IPS-20b (cell line): ENCODE results near the gene TAF11L2.
"Not testable (repeated sequence)": the region's sequence is repeated elsewhere in the genome, so short reads cannot be mapped to it uniquely, and the experiment has no call there.

ENCODE experiments used
- H3K27ac ChIP-seq: one replicate; pipeline ENCODE4 v1.5.1; 2013; ENCODE audit warnings: low read length
- H3K27me3 ChIP-seq: 2 replicates; pipeline ENCODE4 v1.6.1; 2013; ENCODE audit warnings: mild to moderate bottlenecking, low read length, inconsistent platforms; ENCODE audit not compliant: insufficient read depth
- H3K36me3 ChIP-seq: 2 replicates; pipeline ENCODE4 v1.6.1; 2013; ENCODE audit warnings: low read depth, mild to moderate bottlenecking, inconsistent platforms, low read length, moderate library complexity; ENCODE audit not compliant: insufficient read depth
- H3K4me1 ChIP-seq: 2 replicates; pipeline ENCODE4 v1.6.1; 2013; ENCODE audit warnings: mild to moderate bottlenecking, control low read depth, inconsistent platforms, low read length, moderate library complexity; ENCODE audit not compliant: insufficient read depth
- H3K4me3 ChIP-seq: 2 replicates; pipeline ENCODE4 v1.5.1; 2013; ENCODE audit warnings: mild to moderate bottlenecking, low read length, inconsistent platforms
- H3K9ac ChIP-seq: 2 replicates; pipeline ENCODE4 v1.6.1; 2013; ENCODE audit warnings: low read depth, mild to moderate bottlenecking, inconsistent platforms, low read length, moderate library complexity
- H3K9me3 ChIP-seq: 2 replicates; pipeline ENCODE4 v1.6.1; 2013; ENCODE audit warnings: mild to moderate bottlenecking, low read depth, low read length, inconsistent platforms; ENCODE audit not compliant: insufficient read depth

Gene TAF11L2

DNA sequence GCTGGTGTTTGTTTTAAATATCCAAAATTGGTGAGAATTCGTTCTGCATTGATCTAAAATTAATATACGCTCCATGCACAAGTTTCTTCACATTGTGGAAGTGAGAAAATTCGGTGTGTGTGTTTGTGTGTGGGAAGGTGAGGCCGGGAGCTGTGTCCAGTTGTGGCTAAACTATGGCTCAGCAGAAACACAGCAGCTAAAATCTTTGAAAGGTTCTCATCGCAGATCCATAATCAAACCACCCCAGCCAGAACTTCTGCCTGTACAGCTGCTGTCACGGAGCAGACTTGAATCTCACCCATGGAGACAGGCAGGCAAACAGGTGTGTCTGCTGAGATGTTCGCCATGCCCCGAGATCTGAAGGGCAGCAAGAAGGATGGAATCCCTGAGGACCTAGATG lies at the start of gene TAF11L2:
TAF11L2 (plus strand) TSS at position 301 of the 400 bp plus-strand sequence.
- H3K36me3 ChIP-seq, H3K9ac ChIP-seq, H3K9me3 ChIP-seq, H3K4me3 ChIP-seq, H3K4me1 ChIP-seq, H3K27ac ChIP-seq, H3K27me3 ChIP-seq: not testable (repeated sequence)

DNA sequence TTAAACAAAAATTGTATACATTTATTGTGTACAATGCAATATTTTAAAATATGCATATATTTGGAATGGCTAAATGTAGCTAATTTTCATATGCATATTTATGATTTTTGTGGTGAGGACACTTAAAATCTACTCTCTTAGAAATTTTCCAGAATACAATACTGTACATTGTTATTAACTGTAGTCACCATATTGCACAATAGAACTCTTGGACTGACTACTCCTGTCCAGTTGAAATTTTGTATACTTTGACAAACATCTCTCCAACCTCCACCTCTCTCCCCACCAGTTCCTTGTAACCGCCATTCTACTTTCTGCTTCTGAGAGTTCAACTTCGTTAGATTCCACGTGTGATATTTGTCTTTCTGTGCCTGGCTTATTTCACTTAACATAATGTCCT lies 49.2 kb upstream of the TAF11L2 start:
- Histone ChIP-seq H3K9ac (no peak overlapping the region), H3K27me3 (no peaks in the 10 kb centered on the region), H3K4me3 (no peak overlapping the region), H3K36me3 (no peaks in the 10 kb centered on the region), H3K27ac (no peak overlapping the region), H3K9me3 (no peaks in the 10 kb centered on the region), H3K4me1 (no peaks in the 10 kb centered on the region)

DNA sequence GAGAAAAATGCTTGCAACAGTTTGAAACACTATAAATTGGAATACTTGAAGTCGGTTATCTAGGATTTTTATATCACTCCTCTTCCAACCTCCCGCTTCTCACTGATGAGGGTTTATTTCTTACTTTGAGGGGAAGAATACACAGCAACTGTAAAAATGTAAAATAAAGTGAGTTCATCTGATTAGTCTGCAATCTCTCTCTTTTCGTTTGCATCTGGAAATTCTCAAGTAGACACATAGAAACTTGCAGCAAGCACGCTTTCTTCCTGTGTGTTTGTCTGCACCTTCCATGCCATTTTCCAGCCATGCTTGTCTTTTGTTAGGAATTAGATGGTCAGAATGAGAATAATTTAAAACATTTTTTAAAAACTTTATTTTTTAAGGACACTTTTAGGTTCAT lies 45.1 kb upstream of the TAF11L2 start:
- Histone ChIP-seq H3K27ac (no peak overlapping the region), H3K4me3 (no peak overlapping the region), H3K9ac (no peak overlapping the region), H3K9me3 (no peaks in the 10 kb centered on the region), H3K27me3 (no peaks in the 10 kb centered on the region), H3K4me1 (no peaks in the 10 kb centered on the region), H3K36me3 (no peaks in the 10 kb centered on the region)

DNA sequence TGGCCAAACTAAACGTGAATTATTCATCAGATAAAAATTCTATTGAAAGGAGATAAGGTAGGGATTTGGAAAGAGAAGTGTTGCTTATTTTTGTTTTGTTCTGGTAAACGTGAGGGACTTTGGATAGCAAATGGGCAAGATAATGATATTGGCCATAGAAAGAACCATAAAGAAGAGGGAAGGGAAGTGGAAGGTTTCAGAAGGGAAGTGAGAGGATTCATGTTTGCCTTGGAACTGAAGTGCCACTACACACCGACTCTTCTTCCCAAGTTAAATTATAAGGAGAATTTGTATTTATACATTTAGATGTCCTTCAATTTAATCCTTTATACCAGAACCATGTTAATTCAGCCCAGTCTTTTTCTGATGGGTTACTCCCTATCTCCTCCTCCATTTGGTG lies 42.1 kb upstream of the TAF11L2 start:
- H3K27me3 ChIP-seq = no peaks in the 10 kb centered on the region
- H3K4me3 ChIP-seq = no peak overlapping the region
- H3K27ac ChIP-seq = no peak overlapping the region
- no peaks in the 10 kb centered on the region for H3K9me3 ChIP-seq
- no peaks in the 10 kb centered on the region for H3K4me1 ChIP-seq
- H3K9ac ChIP-seq = no peak overlapping the region
- H3K36me3 ChIP-seq = no peaks in the 10 kb centered on the region

DNA sequence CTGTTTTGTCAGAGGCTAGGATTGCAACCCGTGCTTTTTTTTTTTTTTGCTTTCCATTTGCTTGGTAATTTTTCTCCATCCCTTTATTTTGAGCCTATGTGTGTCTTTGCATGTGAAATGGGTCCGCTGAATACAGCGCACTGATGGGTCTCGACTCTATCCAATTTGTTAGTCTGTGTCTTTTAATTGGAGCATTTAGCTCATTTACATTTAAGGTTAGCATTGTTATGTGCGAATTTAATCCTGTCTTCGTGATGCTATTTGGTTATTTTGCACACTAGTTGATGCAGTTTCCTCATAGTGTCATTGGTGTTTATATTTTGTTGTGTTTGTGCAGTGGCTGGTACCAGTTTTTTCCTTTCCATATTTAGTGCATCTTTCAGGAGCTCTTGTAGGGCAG lies 36.2 kb upstream of the TAF11L2 start:
- no peaks in the 10 kb centered on the region for H3K9me3 ChIP-seq

DNA sequence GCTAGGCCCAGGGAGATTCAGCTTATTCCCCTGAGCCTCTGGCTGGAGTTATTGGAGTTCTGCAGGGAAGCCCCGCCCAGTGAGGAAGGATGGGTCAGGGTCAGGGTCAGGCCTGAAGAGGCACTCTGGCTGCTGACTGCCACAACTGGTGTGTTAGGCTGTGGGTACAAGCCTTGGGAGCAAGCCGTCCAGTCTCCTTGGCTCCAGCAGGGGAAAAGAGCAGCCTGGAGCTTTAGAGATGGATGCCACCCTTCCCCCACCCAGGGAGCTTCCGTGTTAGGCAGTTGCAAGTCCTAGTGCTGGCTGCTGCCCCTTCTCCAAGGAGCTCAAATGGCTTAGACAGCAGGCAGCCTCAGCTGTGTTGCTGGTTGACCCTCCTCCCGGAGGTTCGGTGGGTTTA lies 34.4 kb upstream of the TAF11L2 start:
- no peaks in the 10 kb centered on the region for H3K9me3 ChIP-seq
- no peaks in the 10 kb centered on the region for H3K36me3 ChIP-seq
- H3K4me3 ChIP-seq = no peak overlapping the region
- H3K27me3 ChIP-seq = no peaks in the 10 kb centered on the region
- no peaks in the 10 kb centered on the region for H3K4me1 ChIP-seq
- no peak overlapping the region for H3K9ac ChIP-seq
- no peak overlapping the region for H3K27ac ChIP-seq

More for the DNA sequence above, 36.2 kb upstream of the TAF11L2 start:
- Histone ChIP-seq H3K36me3 (no peaks in the 10 kb centered on the region), H3K9ac (no peak overlapping the region), H3K27me3 (no peaks in the 10 kb centered on the region), H3K4me1 (no peaks in the 10 kb centered on the region), H3K4me3 (no peak overlapping the region), H3K27ac (no peak overlapping the region)

DNA sequence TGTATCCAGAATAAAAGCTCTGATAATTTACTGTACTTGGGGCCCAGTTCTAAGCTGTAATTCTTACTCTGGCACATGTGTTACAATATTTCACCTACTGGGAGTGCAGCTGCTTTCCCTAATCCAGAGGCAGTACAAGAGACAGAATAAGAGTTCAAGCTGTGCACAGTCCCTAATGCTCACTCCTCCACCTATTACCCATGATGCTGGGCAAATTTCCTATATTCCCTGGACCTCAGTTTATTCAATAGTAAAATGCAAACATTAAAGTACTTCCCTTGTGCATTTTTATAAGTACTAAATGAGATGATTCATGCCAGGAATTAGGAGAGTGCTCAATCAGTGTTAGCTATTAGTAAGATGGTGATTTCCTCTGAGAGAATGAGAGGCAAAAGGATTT lies 28.0 kb upstream of the TAF11L2 start:
- H3K4me1 ChIP-seq = no peaks in the 10 kb centered on the region
- H3K4me3 ChIP-seq = no peak overlapping the region
- H3K36me3 ChIP-seq = no peaks in the 10 kb centered on the region
- H3K9ac ChIP-seq = no peak overlapping the region
- no peaks in the 10 kb centered on the region for H3K9me3 ChIP-seq
- no peaks in the 10 kb centered on the region for H3K27me3 ChIP-seq
- no peak overlapping the region for H3K27ac ChIP-seq

DNA sequence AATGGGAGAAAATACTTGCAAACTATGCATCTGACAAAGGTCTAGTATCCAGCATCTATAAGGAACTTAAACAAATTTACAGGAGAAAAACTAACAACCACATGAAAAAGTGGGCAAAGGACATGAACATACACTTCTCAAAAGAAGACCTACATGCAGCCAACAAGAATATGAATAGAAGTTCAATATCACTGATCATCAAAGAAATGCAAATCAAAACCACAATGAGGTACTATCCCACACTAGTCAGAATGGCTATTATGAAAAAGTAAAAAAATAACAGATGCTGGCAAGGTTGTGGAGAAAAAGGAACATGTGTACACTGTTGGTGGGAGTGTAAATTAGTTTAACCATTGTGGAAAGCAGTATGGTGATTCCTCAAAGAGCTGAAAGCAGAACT lies 23.0 kb upstream of the TAF11L2 start:
- H3K4me1 ChIP-seq, H3K9me3 ChIP-seq, H3K4me3 ChIP-seq, H3K27me3 ChIP-seq, H3K36me3 ChIP-seq, H3K27ac ChIP-seq, H3K9ac ChIP-seq: not testable (repeated sequence)

DNA sequence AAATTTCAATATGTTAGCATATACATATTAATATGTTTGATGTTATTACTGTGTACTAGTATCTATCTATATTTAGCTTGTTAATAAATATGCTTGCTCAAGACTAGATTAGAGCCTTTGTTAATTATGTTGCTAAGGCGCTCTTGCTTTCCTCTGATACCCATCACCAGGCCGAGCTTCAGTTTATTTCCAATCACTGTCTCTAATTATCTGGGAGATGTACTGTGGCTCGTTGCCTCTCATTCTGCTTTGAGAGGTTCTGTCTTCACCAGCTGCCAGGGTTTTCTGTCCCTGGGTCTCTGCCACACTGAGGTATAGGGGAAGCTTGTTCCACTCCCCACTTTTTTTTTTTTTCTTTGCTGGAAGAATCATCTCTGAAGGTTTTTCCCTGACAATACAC lies 21.0 kb upstream of the TAF11L2 start:
- Histone ChIP-seq H3K4me3 (no peak overlapping the region), H3K36me3 (no peaks in the 10 kb centered on the region), H3K9ac (no peak overlapping the region), H3K9me3 (no peaks in the 10 kb centered on the region), H3K27ac (no peak overlapping the region), H3K4me1 (no peaks in the 10 kb centered on the region), H3K27me3 (no peaks in the 10 kb centered on the region)

DNA sequence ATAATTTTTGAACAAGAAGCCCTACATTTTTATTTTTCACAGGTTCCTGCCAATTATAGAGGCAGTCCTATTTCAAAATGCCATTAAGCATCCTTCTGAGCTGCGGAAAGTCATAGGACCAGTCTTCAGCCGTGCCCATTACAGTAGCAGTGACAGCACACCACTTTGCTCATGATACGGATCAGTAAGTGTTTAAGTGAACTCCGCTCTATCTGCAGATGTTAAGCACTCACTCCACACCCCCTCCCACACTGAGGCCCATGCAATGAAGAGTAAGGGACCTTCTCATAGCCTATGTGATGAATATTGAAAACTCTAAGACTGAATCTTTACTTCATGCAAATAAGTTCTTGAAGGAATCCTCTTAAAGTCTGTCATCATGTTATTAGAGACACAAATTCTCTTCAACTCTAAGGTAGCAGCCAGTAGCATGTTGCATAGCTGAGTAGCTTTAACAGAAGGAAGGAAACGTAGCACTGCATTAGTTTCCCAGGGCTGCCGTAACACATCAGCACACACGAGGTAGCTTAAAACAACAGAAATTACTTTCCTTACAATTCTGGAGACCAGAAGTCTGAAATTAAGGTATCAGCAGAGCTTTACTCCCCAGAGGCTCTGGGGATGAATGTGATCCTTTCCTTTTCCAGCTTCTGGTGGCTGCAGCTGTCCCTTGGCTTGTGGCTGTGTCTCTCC lies 20.3 kb upstream of the TAF11L2 start:
- H3K9me3 ChIP-seq = no peaks in the 10 kb centered on the region
- no peaks in the 10 kb centered on the region for H3K4me1 ChIP-seq
- H3K27ac ChIP-seq = no peak overlapping the region
- H3K36me3 ChIP-seq = no peaks in the 10 kb centered on the region
- no peaks in the 10 kb centered on the region for H3K27me3 ChIP-seq
- H3K4me3 ChIP-seq = no peak overlapping the region
- no peak overlapping the region for H3K9ac ChIP-seq

DNA sequence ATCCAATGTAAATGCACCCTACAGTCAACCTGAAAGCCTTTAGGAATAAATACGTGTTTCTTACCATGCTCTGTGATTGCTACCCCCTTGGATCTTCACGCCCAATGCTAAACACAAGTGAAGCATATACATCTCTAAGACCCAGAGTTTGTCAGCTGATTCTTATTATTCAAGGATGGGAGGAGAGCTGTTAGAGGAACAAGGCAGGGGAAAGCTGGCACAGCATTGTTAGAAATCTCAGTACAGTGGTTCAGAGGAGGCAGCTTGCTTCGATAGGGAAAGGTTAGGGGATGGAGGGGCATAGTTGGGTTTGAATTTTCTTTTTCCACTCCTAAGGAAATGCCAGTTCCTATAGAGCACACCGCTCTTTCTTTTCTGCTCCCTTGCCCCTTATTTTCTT lies 16.7 kb upstream of the TAF11L2 start:
- H3K9ac ChIP-seq = no peak overlapping the region
- H3K4me1 ChIP-seq = no peaks in the 10 kb centered on the region
- no peak overlapping the region for H3K4me3 ChIP-seq
- H3K27me3 ChIP-seq = no peaks in the 10 kb centered on the region
- H3K36me3 ChIP-seq = no peaks in the 10 kb centered on the region
- H3K9me3 ChIP-seq = no peaks in the 10 kb centered on the region
- H3K27ac ChIP-seq = no peak overlapping the region

DNA sequence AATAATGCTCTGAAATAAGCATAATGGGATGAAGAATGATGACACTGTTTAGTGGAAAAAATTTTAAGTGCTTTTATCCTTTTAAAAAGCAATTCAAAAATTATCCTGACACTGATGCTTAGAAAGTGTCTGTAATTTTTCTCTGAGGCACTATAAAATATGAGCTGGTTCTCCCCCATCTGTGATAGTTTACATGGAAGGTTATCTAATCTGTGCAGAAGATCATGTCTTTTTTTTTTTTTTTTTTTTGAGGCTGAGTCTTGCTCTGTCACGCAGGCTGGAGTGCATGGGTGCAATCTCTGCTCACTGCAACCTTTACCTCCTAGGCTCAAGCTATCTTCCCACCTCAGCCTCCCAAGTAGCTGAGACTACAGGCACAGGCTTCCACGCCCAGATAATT lies 15.2 kb upstream of the TAF11L2 start:
- Histone ChIP-seq H3K9me3 (no peaks in the 10 kb centered on the region), H3K27ac (no peak overlapping the region), H3K4me3 (no peak overlapping the region), H3K9ac (no peak overlapping the region), H3K27me3 (no peaks in the 10 kb centered on the region), H3K4me1 (no peaks in the 10 kb centered on the region), H3K36me3 (no peaks in the 10 kb centered on the region)
